Measurements from ENCODE around the gene SPRN. TPM values are rescaled to one million over a fixed set of nuclear protein-coding genes. Genes with fewer than 3 reads are reported as not detected.

The SPRN gene
- total RNA-seq, 1 donor from 2014 or later: 0.06 TPM

- H3K36me3 Mint-ChIP-seq: peaks cover 3% of the 10 kb centered on the region
- DNase-seq (ENCODE audit: low spot score): no peak
- H3F3A ChIP-seq (ENCODE audit: low read depth): no peaks in the 10 kb centered on the region
- H3K27ac ChIP-seq: no peak overlapping the region
- peaks cover 2% of the 10 kb centered on the region for H3K27me3 Mint-ChIP-seq (ENCODE audit: insufficient read depth, low read depth)
- no peak overlapping the region for H3K4me3 ChIP-seq
- no peak overlapping the region for H2AFZ ChIP-seq (replicated peaks)
- no peaks in the 10 kb centered on the region for H3K4me1 ChIP-seq
- H3K9me3 ChIP-seq (ENCODE audit: low read depth): no peaks in the 10 kb centered on the region
- no peaks in the 10 kb centered on the region for H3K4me1 Mint-ChIP-seq
- H3K27ac Mint-ChIP-seq: no peak overlapping the region
- H3K4me3 Mint-ChIP-seq: no peak overlapping the region
- no peaks in the 10 kb centered on the region for H3K79me2 ChIP-seq (ENCODE audit: low read depth)
- H3K36me3 ChIP-seq: no peaks in the 10 kb centered on the region
- H3K9ac ChIP-seq: no peak overlapping the region
- TF ChIP-seq EZH2 (IDR thresholded peaks at IDR 0.05): no peak
- no peak for TF ChIP-seq EZH2phosphoT487 (IDR thresholded peaks at IDR 0.05)
- TF ChIP-seq CTCF (IDR thresholded peaks at IDR 0.05): no peak
- no peak overlapping the region for H3K4me2 ChIP-seq
- peaks cover 20% of the 10 kb centered on the region for H3K9me3 Mint-ChIP-seq
- H3K27me3 ChIP-seq: no peaks in the 10 kb centered on the region
- H4K20me1 ChIP-seq (ENCODE audit: low read depth): no peaks in the 10 kb centered on the region
Measured at GRCh38 chr10:133455611-133456031, 31.2 kb upstream of the SPRN start.

GRCh38 chr10:133455196-133455595, 30.8 kb upstream of the SPRN start:
- no peak overlapping the region for H3K9ac ChIP-seq
- H3K4me3 ChIP-seq: no peak overlapping the region
- H2AFZ ChIP-seq (replicated peaks): no peak overlapping the region
- H3K9me3 Mint-ChIP-seq: peaks cover 17% of the 10 kb centered on the region
- no peak overlapping the region for H3K27ac Mint-ChIP-seq
- H3K4me3 Mint-ChIP-seq: no peak overlapping the region
- H3K27me3 Mint-ChIP-seq (ENCODE audit: insufficient read depth, low read depth): peaks cover 2% of the 10 kb centered on the region
- no peaks in the 10 kb centered on the region for H3K9me3 ChIP-seq (ENCODE audit: low read depth)
- no peaks in the 10 kb centered on the region for H3K27me3 ChIP-seq
- no peaks in the 10 kb centered on the region for H3F3A ChIP-seq (ENCODE audit: low read depth)
- H3K4me1 ChIP-seq: no peaks in the 10 kb centered on the region
- no peaks in the 10 kb centered on the region for H3K79me2 ChIP-seq (ENCODE audit: low read depth)
- H3K4me1 Mint-ChIP-seq: no peaks in the 10 kb centered on the region
- H3K27ac ChIP-seq: no peak overlapping the region
- DNase-seq (ENCODE audit: low spot score): no peak
- H3K36me3 Mint-ChIP-seq: peaks cover 2% of the 10 kb centered on the region
- H4K20me1 ChIP-seq (ENCODE audit: low read depth): no peaks in the 10 kb centered on the region
- H3K4me2 ChIP-seq: no peak overlapping the region
- TF ChIP-seq EZH2phosphoT487 (IDR thresholded peaks at IDR 0.05): no peak
- TF ChIP-seq EZH2 (IDR thresholded peaks at IDR 0.05): no peak
- TF ChIP-seq CTCF (IDR thresholded peaks at IDR 0.05): no peak
- H3K36me3 ChIP-seq: no peaks in the 10 kb centered on the region

DNA sequence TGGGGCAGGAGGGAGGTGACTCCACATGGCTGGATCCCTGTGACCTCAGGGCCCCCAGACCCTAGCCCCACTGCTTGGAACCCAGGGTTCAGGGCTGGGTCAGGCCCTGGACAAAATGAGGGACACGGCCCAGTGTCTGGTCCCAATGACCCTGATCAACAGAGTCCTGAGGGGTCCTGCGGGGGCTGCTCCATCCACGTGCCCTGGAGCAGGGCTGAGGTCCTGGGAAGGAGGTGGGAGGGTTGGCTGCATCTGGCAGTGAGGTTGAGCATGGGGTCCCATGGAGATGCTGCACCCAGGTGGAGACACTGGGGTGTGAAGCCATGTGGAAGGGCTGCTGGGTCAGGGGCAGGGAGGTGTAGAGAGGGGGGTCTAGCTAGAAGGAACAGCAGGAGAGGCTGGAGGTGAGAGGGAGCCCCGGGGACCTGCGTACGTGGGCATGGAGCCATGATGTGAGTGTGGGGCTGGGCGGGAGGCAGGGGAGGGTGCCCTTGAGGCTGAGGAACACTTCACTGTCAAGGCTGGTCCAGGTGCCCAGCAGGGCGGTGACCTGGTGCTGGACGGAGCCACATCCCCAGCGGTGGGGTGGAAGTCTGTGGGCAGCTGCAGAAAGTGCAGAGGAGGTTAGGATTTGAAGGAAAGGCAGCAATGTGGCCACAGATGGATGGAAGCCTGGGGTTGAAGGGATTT, 29.9 kb upstream of the SPRN start:
- peaks cover 4% of the 10 kb centered on the region for H3K9me3 ChIP-seq (ENCODE audit: low read depth)
- no peaks in the 10 kb centered on the region for H3F3A ChIP-seq (ENCODE audit: low read depth)
- no peaks in the 10 kb centered on the region for H3K36me3 ChIP-seq
- H2AFZ ChIP-seq (replicated peaks): no peak overlapping the region
- no peak overlapping the region for H3K4me3 Mint-ChIP-seq
- H3K79me2 ChIP-seq (ENCODE audit: low read depth): no peaks in the 10 kb centered on the region
- H3K27ac ChIP-seq: no peak overlapping the region
- no peaks in the 10 kb centered on the region for H3K4me1 ChIP-seq
- no peaks in the 10 kb centered on the region for H3K4me1 Mint-ChIP-seq
- no peak overlapping the region for H3K4me2 ChIP-seq
- H3K27ac Mint-ChIP-seq: no peak overlapping the region
- no peaks in the 10 kb centered on the region for H3K27me3 ChIP-seq
- H3K9me3 Mint-ChIP-seq: peaks cover 18% of the 10 kb centered on the region
- peaks cover 2% of the 10 kb centered on the region for H3K27me3 Mint-ChIP-seq (ENCODE audit: insufficient read depth, low read depth)
- H3K9ac ChIP-seq: no peak overlapping the region
- H4K20me1 ChIP-seq (ENCODE audit: low read depth): no peaks in the 10 kb centered on the region
- H3K4me3 ChIP-seq: no peak overlapping the region
- no peaks in the 10 kb centered on the region for H3K36me3 Mint-ChIP-seq
- no peak for DNase-seq (ENCODE audit: low spot score)
- TF ChIP-seq EZH2phosphoT487 (IDR thresholded peaks at IDR 0.05) (no peak), CTCF (IDR thresholded peaks at IDR 0.05) (no peak), EZH2 (IDR thresholded peaks at IDR 0.05) (no peak)

Measured in neural progenitor cell (in vitro differentiated cells).